ENCODE data around the gene ZNF839. TPM values are rescaled to one million over a fixed set of nuclear protein-coding genes. Genes with fewer than 3 reads are reported as not detected.

ZNF839 gene
- total RNA-seq, 1 experiment from 2014 or later: 15.1 TPM

DNA sequence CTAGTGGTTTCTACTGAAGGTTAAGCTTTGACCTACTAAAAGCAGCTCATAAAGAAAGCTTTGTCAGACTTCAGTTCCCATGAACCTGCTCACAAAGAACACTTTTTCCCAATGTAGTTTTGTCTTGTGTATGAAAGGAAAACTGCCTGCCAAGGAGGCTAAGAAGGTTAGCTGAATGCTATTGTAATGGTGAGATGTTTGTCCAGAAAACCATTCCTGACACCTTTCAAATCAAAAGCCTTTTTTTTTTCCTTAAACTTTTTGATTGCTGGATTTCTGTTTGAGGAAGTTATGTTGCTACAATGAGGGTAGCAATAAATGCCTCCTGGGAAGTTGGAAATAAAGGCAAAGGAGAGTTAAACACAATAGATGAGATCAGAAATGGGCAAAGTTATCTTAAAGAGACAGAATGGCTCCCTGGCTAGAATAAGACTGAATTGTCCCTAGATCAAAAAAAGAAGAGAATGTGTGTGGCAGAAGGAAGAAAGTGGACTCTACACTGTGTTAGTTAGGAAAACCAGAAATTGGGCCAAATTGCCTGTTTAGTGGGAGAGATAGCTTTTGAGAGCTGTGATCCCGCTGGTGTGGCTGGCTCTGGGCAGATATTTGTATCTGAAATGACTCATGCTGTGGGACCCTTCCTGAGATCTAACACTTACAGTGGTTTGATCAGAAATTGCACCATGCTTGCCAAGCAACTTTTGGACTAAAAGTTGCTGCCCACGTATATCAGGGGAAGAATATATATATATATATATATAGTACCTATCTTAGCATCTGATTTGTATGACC, 70.7 kb downstream of the ZNF839 start:
- TF ChIP-seq, protein P1, sequence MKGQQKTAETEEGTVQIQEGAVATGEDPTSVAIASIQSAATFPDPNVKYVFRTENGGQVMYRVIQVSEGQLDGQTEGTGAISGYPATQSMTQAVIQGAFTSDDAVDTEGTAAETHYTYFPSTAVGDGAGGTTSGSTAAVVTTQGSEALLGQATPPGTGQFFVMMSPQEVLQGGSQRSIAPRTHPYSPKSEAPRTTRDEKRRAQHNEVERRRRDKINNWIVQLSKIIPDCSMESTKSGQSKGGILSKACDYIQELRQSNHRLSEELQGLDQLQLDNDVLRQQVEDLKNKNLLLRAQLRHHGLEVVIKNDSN (CRISPR knock-in tag; IDR thresholded peaks at IDR 0.05): no peak
- CTCF ChIA-PET: no interaction called here
- Mint-ChIP-seq H3K27me3 (ENCODE audit: low read depth) (no peaks in the 10 kb centered on the region), H3K4me1 (peaks cover 22% of the 10 kb centered on the region), H3K9me3 (no peaks in the 10 kb centered on the region), H3K4me3 (no peak overlapping the region), H3K36me3 (peaks cover 2% of the 10 kb centered on the region; the same call in 1 of the 2 replicates), H3K27ac (peak overlapping the region; percentile 11; the same call in 1 of the 2 replicates)
- DNase-seq (ENCODE audit: low spot score): no peak
- ATAC-seq: no peak
- POLR2A ChIA-PET: no interaction called here

Other genes with a start within 250 kb of the ZNF839 start
- gene HSP90AA1, start 232.7 kb upstream of the ZNF839 start, total RNA-seq (2021): 808 to 842 TPM (median 832 TPM) in 3 replicates
- gene WDR20, start 179.8 kb upstream of the ZNF839 start, total RNA-seq (2021): 25.6 to 27.5 TPM (median 25.9 TPM) in 3 replicates
- gene MOK, start 14.6 kb upstream of the ZNF839 start, total RNA-seq (2021): 2.0 to 2.7 TPM (median 2.6 TPM) in 3 replicates
- gene CINP, start 43.1 kb downstream of the ZNF839 start, total RNA-seq (2021): 38.3 to 43.8 TPM (median 39.5 TPM) in 3 replicates
- 19.8 to 25.0 TPM (median 21.3 TPM) in 3 replicates for gene TECPR2, start 43.2 kb downstream of the ZNF839 start, total RNA-seq (2021)
- 55.6 to 63.8 TPM (median 56.6 TPM) in 3 replicates for gene ANKRD9, start 190.0 kb downstream of the ZNF839 start, total RNA-seq (2021)

Data from WTC11 (cell line).